Measurements from ENCODE around the gene DBN1.
A peak's percentile ranks its signal among the peaks of the same experiment; 100 is the strongest.

Gene DBN1

GRCh38 chr5:177447611-177448243, 25.7 kb downstream of the DBN1 start:
- POLR2A ChIA-PET: interaction anchor here (0.5 to 1.5 kb wide), 3 partner anchors 8 to 22 kb away, joined by 4 to 6 read pairs (median 5); no protein-coding TSS in a partner anchor
- no peak for DNase-seq (ENCODE audit: extremely low spot score)
- CTCF ChIA-PET: interaction anchor here (1.1 to 21.0 kb wide), 11 partner anchors 7 to 334 kb away, joined by 3 to 549 read pairs (median 5); partner anchors contain the start of genes F12 and PFN3
- TF ChIP-seq CTCF (IDR thresholded peaks at IDR 0.05; ENCODE audit: control extremely low read depth, extremely low read depth, low read depth, missing control alignments): no peak

GRCh38 chr5:177447066-177447610, 26.3 kb downstream of the DBN1 start:
- DNase-seq (ENCODE audit: extremely low spot score): peak; percentile 79
- CTCF ChIA-PET: interaction anchor here (1.1 to 21.0 kb wide), 11 partner anchors 7 to 333 kb away, joined by 3 to 549 read pairs (median 5); partner anchors contain the start of genes F12 and PFN3
- TF ChIP-seq CTCF (IDR thresholded peaks at IDR 0.05; ENCODE audit: control extremely low read depth, extremely low read depth, low read depth, missing control alignments): no peak
- POLR2A ChIA-PET: interaction anchor here (0.5 to 1.5 kb wide), 4 partner anchors 7 to 43 kb away, joined by 3 to 6 read pairs (median 4); no protein-coding TSS in a partner anchor

- ChIA-PET CTCF (interaction anchor here (0.7 to 21.0 kb wide), 12 partner anchors 8 to 332 kb away, joined by 3 to 549 read pairs (median 12); partner anchors contain the start of genes F12 and PFN3), POLR2A (interaction anchor here (0.6 to 1.8 kb wide), 8 partner anchors 15 to 87 kb away, joined by 3 to 6 read pairs (median 4); no protein-coding TSS in a partner anchor)
- TF ChIP-seq CTCF (IDR thresholded peaks at IDR 0.05; ENCODE audit: control extremely low read depth, extremely low read depth, low read depth, missing control alignments): peak; percentile 21
- peak; percentile 86 for DNase-seq (ENCODE audit: extremely low spot score)
Measured at GRCh38 chr5:177446200-177447065, 27.0 kb downstream of the DBN1 start, which contains the start of gene PRR7. PRR7 (plus strand) TSS chr5:177446814; CDS start chr5:177455068, 8,254 bp downstream.

- no peak for TF ChIP-seq CTCF (IDR thresholded peaks at IDR 0.05; ENCODE audit: control extremely low read depth, extremely low read depth, low read depth, missing control alignments)
- POLR2A ChIA-PET: interaction anchor here (0.6 to 1.8 kb wide), 7 partner anchors 14 to 88 kb away, joined by 3 to 6 read pairs (median 4); no protein-coding TSS in a partner anchor
- CTCF ChIA-PET: interaction anchor here (0.7 to 21.0 kb wide), 11 partner anchors 9 to 332 kb away, joined by 3 to 549 read pairs (median 16); partner anchors contain the start of genes F12 and PFN3
- no peak for DNase-seq (ENCODE audit: extremely low spot score)
Measured at GRCh38 chr5:177445917-177446199, 27.6 kb downstream of the DBN1 start.

- DNase-seq (ENCODE audit: extremely low spot score): no peak
- ChIA-PET CTCF (interaction anchor here (0.7 to 21.0 kb wide), 12 partner anchors 10 to 331 kb away, joined by 3 to 549 read pairs (median 12); partner anchors contain the start of genes F12 and PFN3), POLR2A (interaction anchor here (0.6 to 2.9 kb wide), 8 partner anchors 9 to 89 kb away, joined by 3 to 8 read pairs (median 4); no protein-coding TSS in a partner anchor)
- no peak for TF ChIP-seq CTCF (IDR thresholded peaks at IDR 0.05; ENCODE audit: control extremely low read depth, extremely low read depth, low read depth, missing control alignments)
Measured at GRCh38 chr5:177445052-177445916, 28.1 kb downstream of the DBN1 start.

Measured in GM10248 (cell line).